Stomach (tissue), 9 donors: ENCODE data around the gene MTA2. TPM values are rescaled to one million over a fixed set of nuclear protein-coding genes. Genes with fewer than 3 reads are reported as not detected.

ENCODE experiments used
- DNase-seq, 2 donors: peaks; one replicate each; pipeline versions ENCODE4 v3.0.0 to v3.0.0-alpha.2; 2013 to 2019
- H3K27ac ChIP-seq, 5 donors: fragments of 200-600 bp in 4 of 5; sonication (generic) in 4 of 5; one replicate each; pipeline ENCODE4 v1.5.1; 2013 to 2019; ENCODE audit warnings: mild to moderate bottlenecking in 1 of 5, moderate library complexity in 1 of 5
- H3K27me3 ChIP-seq, 3 donors: fragments of 200-600 bp; sonication (generic); one replicate each; pipeline ENCODE4 v1.5.1; 2017 to 2019; ENCODE audit warnings: mixed run types in 1 of 3
- H3K36me3 ChIP-seq, 4 donors: fragments of 200-600 bp; sonication (generic); 1 replicate in 3 of 4; 2 replicates in 1 of 4; pipeline ENCODE4 v1.5.1; 2016 to 2019
- H3K4me1 ChIP-seq, 4 donors: fragments of 200-600 bp; sonication (generic); one replicate each; pipeline ENCODE4 v1.5.1; 2016 to 2019
- H3K4me3 ChIP-seq, 4 donors: fragments of 200-600 bp; sonication (generic) in 3 of 4; one replicate each; pipeline ENCODE4 v1.5.1; 2016 to 2019; ENCODE audit warnings: mild to moderate bottlenecking in 1 of 4
- H3K9me3 ChIP-seq, 4 donors: fragments of 200-600 bp; sonication (generic); one replicate each; pipeline ENCODE4 v1.5.1; 2016 to 2019
- EP300 ChIP-seq: sonication (generic); formaldehyde crosslinking; IDR thresholded peaks from one replicate; pipeline ENCODE4 v1.6.1; 2017; ENCODE audit warnings: antibody characterized with exemption
- POLR2A ChIP-seq, 4 donors: fragments of 450-650 bp; IDR thresholded peaks; one replicate each; pipeline ENCODE4 v1.6.1; 2016; ENCODE audit warnings: antibody characterized with exemption in 4 of 4, control low read depth in 2 of 4, mild to moderate bottlenecking in 1 of 4, moderate library complexity in 1 of 4
- POLR2AphosphoS5 ChIP-seq, 3 donors: sonication (generic); formaldehyde crosslinking; IDR thresholded peaks; one replicate each; pipeline ENCODE4 v1.6.1; 2016; ENCODE audit warnings: antibody characterized with exemption in 3 of 3
- WGBS, 5 donors: extraction: QIAGEN DNeasy Blood & Tissue Kit in 3 of 5; methylation state at CpG; one replicate each; pipeline versions ENCODE4 v1.1.5 to v1.1.7; 2013 to 2018; 5-methylcytosine and 5-hydroxymethylcytosine counted together
- intact Hi-C: fragments of 100-400 bp; cut with DNase I; formaldehyde crosslinking; loops from one replicate; pipeline ENCODE4 v1.15.1; 2023; ENCODE audit warnings: low total_unique reads
- polyA plus RNA-seq, 3 donors: library from polyadenylated mRNA; stranded (reverse); fragments of 200-250 nt; gene quantifications; one replicate each; pipeline ENCODE4 v1.2.3, GENCODE V29; 2013
- total RNA-seq, 5 donors: library from RNA; depleted of rRNA; stranded (reverse); fragments of >200 nt; gene quantifications; one replicate each; pipeline versions ENCODE4 v1.1.0 to v1.2.3, GENCODE V29; 2014 to 2016
- TF ChIP-seq, protein P1 (sequence below), 7 experiments: fragments of 450-650 bp in 4 of 7; fragments of 200-600 bp in 3 of 7; sonication (generic) in 3 of 7; IDR thresholded peaks; one replicate each; pipeline ENCODE4 v1.5.1; 2016 to 2019; ENCODE audit warnings: antibody characterized with exemption in 7 of 7, control low read depth in 2 of 7, mild to moderate bottlenecking in 1 of 7
- donor health status: healthy with polysubstance abuse.
- donor health status: Bipolar disorder and iron deficiency.
- donor health status: healthy.

The MTA2 gene
- total and polyA plus RNA-seq, 8 donors: 32.8 to 110 (median 56.5) TPM

GRCh38 chr11:62558669-62559068 lies 43.0 kb downstream of the MTA2 start:
- no peak for DNase-seq
- TF ChIP-seq, protein P1, sequence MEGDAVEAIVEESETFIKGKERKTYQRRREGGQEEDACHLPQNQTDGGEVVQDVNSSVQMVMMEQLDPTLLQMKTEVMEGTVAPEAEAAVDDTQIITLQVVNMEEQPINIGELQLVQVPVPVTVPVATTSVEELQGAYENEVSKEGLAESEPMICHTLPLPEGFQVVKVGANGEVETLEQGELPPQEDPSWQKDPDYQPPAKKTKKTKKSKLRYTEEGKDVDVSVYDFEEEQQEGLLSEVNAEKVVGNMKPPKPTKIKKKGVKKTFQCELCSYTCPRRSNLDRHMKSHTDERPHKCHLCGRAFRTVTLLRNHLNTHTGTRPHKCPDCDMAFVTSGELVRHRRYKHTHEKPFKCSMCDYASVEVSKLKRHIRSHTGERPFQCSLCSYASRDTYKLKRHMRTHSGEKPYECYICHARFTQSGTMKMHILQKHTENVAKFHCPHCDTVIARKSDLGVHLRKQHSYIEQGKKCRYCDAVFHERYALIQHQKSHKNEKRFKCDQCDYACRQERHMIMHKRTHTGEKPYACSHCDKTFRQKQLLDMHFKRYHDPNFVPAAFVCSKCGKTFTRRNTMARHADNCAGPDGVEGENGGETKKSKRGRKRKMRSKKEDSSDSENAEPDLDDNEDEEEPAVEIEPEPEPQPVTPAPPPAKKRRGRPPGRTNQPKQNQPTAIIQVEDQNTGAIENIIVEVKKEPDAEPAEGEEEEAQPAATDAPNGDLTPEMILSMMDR (IDR thresholded peaks at IDR 0.05): no peak
- TF ChIP-seq POLR2AphosphoS5 (IDR thresholded peaks at IDR 0.05): no peak
- TF ChIP-seq POLR2A (IDR thresholded peaks at IDR 0.05): no peak
- TF ChIP-seq EP300: no peak
- WGBS, 5 donors: 79 to 89% (median 83%) methylated on average over 7 to 9 of the region's 9 CpGs
- intact Hi-C loops: no loop called here
- Histone ChIP-seq H3K4me1 (peaks cover 58 to 94% (median 70%) of the 10 kb centered on the region in 4 donors), H3K36me3 (peaks cover 35 to 49% (median 46%) of the 10 kb centered on the region in 4 donors), H3K27ac (peak overlapping the region; percentile 23 to 97 (median 95)), H3K9me3 (no peaks in the 10 kb centered on the region), H3K27me3 (no peaks in the 10 kb centered on the region), H3K4me3 (no peak overlapping the region)

DNA sequence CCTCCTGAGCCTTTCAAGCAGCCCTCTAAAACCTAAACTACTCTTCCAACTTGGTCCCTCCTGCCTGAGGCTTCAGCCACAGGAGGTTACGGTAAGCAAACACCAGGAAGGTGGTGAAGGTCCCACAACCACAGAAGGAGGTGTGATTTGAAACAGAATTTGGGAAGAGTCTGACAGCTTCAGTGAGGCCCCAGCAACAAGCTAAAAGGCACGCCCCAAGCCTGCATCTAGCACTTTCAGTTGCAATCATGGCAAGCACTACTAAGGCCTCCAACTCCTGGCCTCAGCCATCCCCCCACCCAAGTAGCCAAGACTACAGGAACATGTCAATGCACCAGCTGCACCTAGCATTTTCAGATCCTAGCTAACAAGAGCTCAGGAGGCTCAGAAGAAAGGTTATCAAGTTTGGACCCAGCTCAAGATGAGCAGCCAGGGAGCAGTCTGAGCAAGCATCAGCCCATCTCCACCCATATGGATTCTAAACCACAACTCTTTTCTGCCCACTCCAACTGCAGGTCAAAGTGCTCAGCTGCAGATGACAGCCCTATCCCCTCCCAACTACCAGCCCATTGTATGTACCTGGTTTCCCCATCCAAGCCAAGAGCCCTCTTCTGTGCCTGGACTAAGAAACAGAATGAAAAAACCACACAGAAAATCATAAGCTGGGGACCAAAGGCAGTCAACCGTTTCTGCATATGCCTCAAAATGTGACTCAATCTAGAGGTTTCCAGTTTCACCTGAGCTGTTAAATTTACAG lies 44.6 kb downstream of the MTA2 start:
- peaks cover 20 to 33% (median 29%) of the 10 kb centered on the region in 4 donors for H3K36me3 ChIP-seq
- TF ChIP-seq POLR2AphosphoS5 (IDR thresholded peaks at IDR 0.05) (peak in 1 of 3 donors; percentile 1), EP300 (no peak)
- DNase-seq: peak in 1 of 2 donors; percentile 42
- H3K9me3 ChIP-seq: no peaks in the 10 kb centered on the region
- 28 to 53% (median 37%) methylated on average over 3 of the region's 3 CpGs for WGBS, 5 donors
- intact Hi-C loops: no loop called here
- H3K27ac ChIP-seq: peak overlapping the region; percentile 72 to 97 (median 95)
- H3K27me3 ChIP-seq: no peaks in the 10 kb centered on the region
- peaks cover 72 to 96% (median 83%) of the 10 kb centered on the region in 4 donors for H3K4me1 ChIP-seq
- H3K4me3 ChIP-seq: peak overlapping the region in 2 of 4 donors; percentile 13 to 17

GRCh38 chr11:62556108-62556874 lies 45.4 kb downstream of the MTA2 start:
- WGBS, 5 donors: 1 to 6% (median 5%) methylated on average over 6 to 14 of the region's 14 CpGs
- peaks cover 20 to 26% (median 25%) of the 10 kb centered on the region in 4 donors for H3K36me3 ChIP-seq
- peak in 2 of 3 donors; percentile 61 to 76 for TF ChIP-seq POLR2AphosphoS5 (IDR thresholded peaks at IDR 0.05)
- TF ChIP-seq, protein P1 (IDR thresholded peaks at IDR 0.05): no peak
- peaks cover 79 to 97% (median 87%) of the 10 kb centered on the region in 4 donors for H3K4me1 ChIP-seq
- peak; percentile 89 to 94 for DNase-seq
- H3K27me3 ChIP-seq: no peaks in the 10 kb centered on the region
- H3K27ac ChIP-seq: peak overlapping the region; percentile 72 to 97 (median 95)
- intact Hi-C loops: no loop called here
- peak overlapping the region in 3 of 4 donors; percentile 8 to 17 (median 13) for H3K4me3 ChIP-seq
- no peaks in the 10 kb centered on the region for H3K9me3 ChIP-seq

DNA sequence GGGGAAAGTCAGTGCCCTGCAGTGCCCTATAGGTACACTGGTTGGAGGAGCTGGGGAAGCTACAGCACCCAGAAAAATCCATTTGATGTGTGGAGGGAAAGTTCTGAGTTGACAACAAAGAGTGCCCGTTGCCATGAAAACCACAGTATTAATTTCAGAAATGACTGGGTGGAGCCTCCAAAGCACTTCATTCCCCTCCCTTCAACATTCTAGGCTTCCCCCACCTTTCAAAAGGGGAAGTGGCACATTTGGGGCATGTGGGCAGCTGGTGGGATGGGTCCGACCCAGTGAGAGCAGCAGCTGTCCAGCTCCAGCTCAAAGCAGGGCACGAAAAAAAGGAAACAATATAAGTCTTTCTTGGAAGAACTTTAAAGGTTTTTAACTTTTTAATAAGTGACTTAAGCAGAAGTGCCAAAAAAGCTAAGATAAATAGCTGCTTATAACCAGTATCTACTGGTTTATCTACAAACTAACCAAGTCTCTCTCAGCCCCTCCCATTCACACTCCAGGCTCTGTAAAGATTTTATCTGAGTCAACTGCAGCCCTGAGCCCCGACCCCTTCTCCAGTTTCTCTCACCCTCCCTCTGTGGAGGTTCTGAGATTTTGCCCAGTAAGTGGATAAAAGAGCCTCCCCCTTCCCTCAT lies 46.1 kb downstream of the MTA2 start:
- intact Hi-C loops: no loop called here
- H3K27me3 ChIP-seq: no peaks in the 10 kb centered on the region
- TF ChIP-seq POLR2AphosphoS5 (IDR thresholded peaks at IDR 0.05) (no peak), POLR2A (IDR thresholded peaks at IDR 0.05) (no peak), EP300 (no peak)
- TF ChIP-seq, protein P1 (IDR thresholded peaks at IDR 0.05): no peak
- peak in 1 of 2 donors; percentile 78 for DNase-seq
- WGBS, 5 donors: 9 to 22% (median 12%) methylated on average over 4 of the region's 4 CpGs
- H3K4me3 ChIP-seq: peak overlapping the region in 3 of 4 donors; percentile 8 to 17 (median 13)
- H3K36me3 ChIP-seq: peaks cover 20 to 26% (median 25%) of the 10 kb centered on the region in 4 donors
- peak overlapping the region; percentile 86 to 97 (median 95) for H3K27ac ChIP-seq
- H3K9me3 ChIP-seq: no peaks in the 10 kb centered on the region
- peaks cover 77 to 97% (median 86%) of the 10 kb centered on the region in 4 donors for H3K4me1 ChIP-seq
